CD4-positive, alpha-beta T cell (primary cell): ENCODE measurements around the gene LASP1NB. TPM values are rescaled to one million over a fixed set of nuclear protein-coding genes. Genes with fewer than 3 reads are reported as not detected.

Experiments
- ATAC-seq: fragments of 200-7000 bp; cut with Tn5 transposase; one replicate; pipeline ENCODE4 v1.10.0; 2022; ENCODE audit warnings: mild to moderate bottlenecking; ENCODE audit not compliant: poor library complexity
- CTCF ChIA-PET: fragments of 350-600 bp; sonication (Branson Sonifier 250); formaldehyde crosslinking; loops from one replicate; lab custom pipeline; 2021; ENCODE audit warnings: antibody characterized with exemption, inconsistent platforms; lab: Charles Lee
- POLR2A ChIA-PET: fragments of 350-600 bp; sonication (Branson Sonifier 250); formaldehyde crosslinking; loops from one replicate; lab custom pipeline; 2021; ENCODE audit warnings: antibody characterized with exemption, inconsistent platforms; lab: Charles Lee
- DNase-seq, 14 experiments: peaks; one replicate each; pipeline ENCODE4 v3.0.0-alpha.2; 2013 to 2020; ENCODE audit warnings: mixed read lengths in 2 of 14
- H3K27ac ChIP-seq, 2 donors: one replicate each; pipeline versions ENCODE4 v1.5.1 to v1.7.0; 2013; ENCODE audit warnings: low read length in 2 of 2, low read depth in 1 of 2, mild to moderate bottlenecking in 1 of 2
- H3K27me3 ChIP-seq, 2 experiments: 1 replicate in 1 of 2; 2 replicates in 1 of 2; pipeline versions ENCODE4 v1.6.1 to v1.7.0; 2013; ENCODE audit warnings: low read length in 2 of 2, control low read depth in 1 of 2, mild to moderate bottlenecking in 1 of 2, moderate library complexity in 1 of 2; ENCODE audit not compliant: insufficient read depth in 2 of 2, control insufficient read depth in 1 of 2
- H3K36me3 ChIP-seq: one replicate; pipeline ENCODE4 v1.6.1; 2013; ENCODE audit warnings: low read length, control low read depth; ENCODE audit not compliant: insufficient read depth
- H3K4me1 ChIP-seq: one replicate; pipeline ENCODE4 v1.6.1; 2013; ENCODE audit warnings: low read length, control low read depth; ENCODE audit not compliant: insufficient read depth
- H3K4me3 ChIP-seq: one replicate; pipeline ENCODE4 v1.5.1; 2013; ENCODE audit warnings: mild to moderate bottlenecking, low read length, moderate library complexity
- H3K9me3 ChIP-seq, 2 experiments: 1 replicate in 1 of 2; 2 replicates in 1 of 2; pipeline versions ENCODE4 v1.6.1 to v1.7.0; 2013; ENCODE audit warnings: low read length in 2 of 2, mild to moderate bottlenecking in 2 of 2, control low read depth in 1 of 2, moderate library complexity in 1 of 2; ENCODE audit not compliant: control insufficient read depth in 1 of 2, insufficient read depth in 1 of 2
- H3K27ac Mint-ChIP-seq: one replicate; pipeline ENCODE4 v1.8.0; 2020; ENCODE audit warnings: mixed read lengths
- H3K27me3 Mint-ChIP-seq: one replicate; pipeline ENCODE4 v1.8.0; 2021; ENCODE audit warnings: mixed read lengths
- H3K36me3 Mint-ChIP-seq: one replicate; pipeline ENCODE4 v1.8.0; 2021; ENCODE audit warnings: low read depth, mixed read lengths
- H3K4me1 Mint-ChIP-seq: one replicate; pipeline ENCODE4 v1.8.0; 2021; ENCODE audit warnings: low read depth, mixed read lengths
- H3K4me3 Mint-ChIP-seq: one replicate; pipeline ENCODE4 v1.8.0; 2020; ENCODE audit warnings: mild to moderate bottlenecking, mixed read lengths
- H3K9me3 Mint-ChIP-seq: one replicate; pipeline ENCODE4 v1.8.0; 2020; ENCODE audit warnings: mixed read lengths
- CTCF ChIP-seq: fragments of 200-600 bp; IDR thresholded peaks from one replicate; pipeline ENCODE4 v1.8.0; 2022; ENCODE audit warnings: antibody characterized with exemption, mild to moderate bottlenecking
- intact Hi-C, 2 experiments: fragments of 100-400 bp; cut with DNase I in 1 of 2; cut with micrococcal nuclease in 1 of 2; formaldehyde crosslinking; loops; one replicate each; pipeline versions ENCODE4 v1.15.1 to v1.9.0; 2023 to 2025; cut with DNase I, micrococcal nuclease
- microRNA-seq: library from miRNA; unstranded; fragments of <30 nt; microRNA quantifications from one replicate; pipeline ENCODE4 v1.2.0, GENCODE V29; 2021; ENCODE audit warnings: borderline microRNAs expressed, borderline replicate concordance
- total RNA-seq, 174 experiments: library from RNA in 2 of 174; stranded (reverse) in 2 of 174; gene quantifications; one replicate each; pipeline ENCODE4 v1.2.3 and lab custom pipeline; 2021 to 2026

Gene LASP1NB

GRCh38 chr17:38978180-38978579 lies 52.8 kb downstream of the LASP1NB start:
- ChIA-PET POLR2A (interaction anchor here (0.8 kb wide), 1 partner anchor 109 kb away, joined by 3 read pairs; the partner anchor contains the start of gene LASP1), CTCF (interaction anchor here (0.6 to 1.7 kb wide), 2 partner anchors 34 to 175 kb away, joined by 3 to 5 read pairs; no protein-coding TSS in a partner anchor)
- Mint-ChIP-seq H3K36me3 (no peaks in the 10 kb centered on the region), H3K27me3 (no peaks in the 10 kb centered on the region), H3K4me1 (peaks cover 11% of the 10 kb centered on the region), H3K4me3 (no peak overlapping the region), H3K9me3 (no peaks in the 10 kb centered on the region), H3K27ac (no peak overlapping the region)
- DNase-seq (no peak), ATAC-seq (no peak)
- intact Hi-C loops: no loop called here
- TF ChIP-seq CTCF: no peak
- Histone ChIP-seq H3K36me3 (no peaks in the 10 kb centered on the region), H3K4me3 (no peak overlapping the region), H3K27me3 (no peaks in the 10 kb centered on the region), H3K9me3 (no peaks in the 10 kb centered on the region), H3K4me1 (peaks cover 14% of the 10 kb centered on the region), H3K27ac (no peak overlapping the region)

Small RNA genes lying within 50 kb of the gene (microRNA-seq; reads per million reads assigned to microRNA genes)
- not detected for gene MIR6779

Other genes with a start within 250 kb of the LASP1NB start
- gene MLLT6, start 220.3 kb upstream of the LASP1NB start, total RNA-seq: 100 to 1,000 TPM; 321 to 324 TPM
- gene CISD3, start 195.3 kb upstream of the LASP1NB start, total RNA-seq: 1 to 10 TPM; 4.7 to 5.7 TPM
- gene PCGF2, start 177.3 kb upstream of the LASP1NB start, total RNA-seq: not detected
- gene PSMB3, start 172.9 kb upstream of the LASP1NB start, total RNA-seq: 10 to 100 TPM; 46.6 to 55.0 TPM
- gene PIP4K2B, start 126.1 kb upstream of the LASP1NB start, total RNA-seq: 10 to 100 TPM; 17.0 to 17.2 TPM
- 10 to 100 TPM; 63.0 to 63.3 TPM for gene CWC25, start 100.3 kb upstream of the LASP1NB start, total RNA-seq
- gene RPL23, start 71.9 kb upstream of the LASP1NB start, total RNA-seq: 1,000 to 10,000 TPM; 2,293 to 2,296 TPM
- gene LASP1, start 55.6 kb upstream of the LASP1NB start, total RNA-seq: 10 to 100 TPM; 50.1 to 50.5 TPM
- not detected for gene FBXO47, start 41.8 kb downstream of the LASP1NB start, total RNA-seq
- gene PLXDC1, start 226.0 kb downstream of the LASP1NB start, total RNA-seq: 10 to 100 TPM; 66.7 to 67.6 TPM
- not detected for gene ARL5C, start 240.5 kb downstream of the LASP1NB start, total RNA-seq